Right cardiac atrium (tissue), 5 donors: Measurements from ENCODE around the gene GNA12. TPM values are rescaled to one million over a fixed set of nuclear protein-coding genes. Genes with fewer than 3 reads are reported as not detected.

ENCODE experiments used
- ATAC-seq, 2 donors: fragments of 200-7000 bp; cut with Tn5 transposase; one replicate each; pipeline versions ENCODE4 v1.8.0 to v1.9.1; 2020; ENCODE audit warnings: moderate library complexity in 2 of 2, mild to moderate bottlenecking in 1 of 2
- DNase-seq, 3 donors: peaks; one replicate each; pipeline ENCODE4 v3.0.0-alpha.2; 2020
- H3K27ac ChIP-seq: one replicate; pipeline ENCODE4 v1.5.1; 2013; ENCODE audit warnings: mild to moderate bottlenecking, low read length, control low read depth, moderate library complexity
- H3K27me3 ChIP-seq: one replicate; pipeline ENCODE4 v1.6.1; 2013; ENCODE audit not compliant: control insufficient read depth, insufficient read depth
- H3K4me1 ChIP-seq: one replicate; pipeline ENCODE4 v1.6.1; 2013; ENCODE audit warnings: low read length; ENCODE audit not compliant: control insufficient read depth, insufficient read depth
- H3K4me3 ChIP-seq: one replicate; pipeline ENCODE4 v1.5.1; 2013; ENCODE audit warnings: low read length, control low read depth
- H3K9me3 ChIP-seq: one replicate; pipeline ENCODE4 v1.6.1; 2013; ENCODE audit warnings: low read length; ENCODE audit not compliant: control insufficient read depth
- WGBS: extraction: QIAGEN DNeasy Blood & Tissue Kit; methylation state at CpG from one replicate; pipeline ENCODE4 v1.1.7; 2013; 5-methylcytosine and 5-hydroxymethylcytosine counted together
- intact Hi-C, 4 donors: fragments of 100-400 bp; cut with DNase I; formaldehyde crosslinking; loops; one replicate each; pipeline versions ENCODE4 v1.11.0 to v1.14.0; 2022 to 2023
- polyA plus RNA-seq: library from polyadenylated mRNA; stranded (reverse); fragments of 200-250 nt; gene quantifications from one replicate; pipeline ENCODE4 v1.2.3, GENCODE V29; 2013
- total RNA-seq, 4 donors: library from RNA; stranded (reverse); fragmentation: NEBNext Ultra II Directional; extraction: Animal tissue kit (Norgen Biotek cat#: 25700); gene quantifications; one replicate each; pipeline ENCODE4 v1.2.1, GENCODE V29; 2021
- donor health status: healthy with polysubstance abuse.
- donor health status: DM: no; HTN: yes; CAD: no.
- donor health status: DM: no; HTN: no; CAD: no.
- donor health status: DM: no; HTN: yes; CAD: no; lungs with severe emphysema.
- donor health status: DM: yes; HTN: yes; CAD: no.

GNA12 gene
- total and polyA plus RNA-seq, 5 donors, result 32.8 to 68.1 (median 62.8) TPM

DNA sequence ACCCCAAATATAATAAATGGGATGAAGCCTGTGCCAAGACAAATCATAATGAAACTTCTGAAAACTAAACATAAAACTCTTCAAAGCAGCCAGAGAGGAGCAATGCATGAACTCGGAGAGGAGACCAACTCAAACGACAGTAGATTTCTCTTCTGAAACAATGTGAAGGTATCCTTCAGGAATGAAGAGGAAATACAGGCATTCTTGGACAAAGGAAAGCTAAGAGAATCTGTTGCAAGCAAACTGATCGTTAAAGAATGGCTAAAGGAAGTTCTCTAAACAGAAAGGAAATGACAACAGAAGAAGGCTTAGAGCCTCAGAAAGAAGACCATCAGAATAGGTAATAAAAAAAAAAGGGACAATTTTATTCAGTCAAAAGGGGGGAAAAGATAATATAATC, 6.6 kb downstream of the GNA12 start:
- no peaks in the 10 kb centered on the region for H3K27me3 ChIP-seq

DNA sequence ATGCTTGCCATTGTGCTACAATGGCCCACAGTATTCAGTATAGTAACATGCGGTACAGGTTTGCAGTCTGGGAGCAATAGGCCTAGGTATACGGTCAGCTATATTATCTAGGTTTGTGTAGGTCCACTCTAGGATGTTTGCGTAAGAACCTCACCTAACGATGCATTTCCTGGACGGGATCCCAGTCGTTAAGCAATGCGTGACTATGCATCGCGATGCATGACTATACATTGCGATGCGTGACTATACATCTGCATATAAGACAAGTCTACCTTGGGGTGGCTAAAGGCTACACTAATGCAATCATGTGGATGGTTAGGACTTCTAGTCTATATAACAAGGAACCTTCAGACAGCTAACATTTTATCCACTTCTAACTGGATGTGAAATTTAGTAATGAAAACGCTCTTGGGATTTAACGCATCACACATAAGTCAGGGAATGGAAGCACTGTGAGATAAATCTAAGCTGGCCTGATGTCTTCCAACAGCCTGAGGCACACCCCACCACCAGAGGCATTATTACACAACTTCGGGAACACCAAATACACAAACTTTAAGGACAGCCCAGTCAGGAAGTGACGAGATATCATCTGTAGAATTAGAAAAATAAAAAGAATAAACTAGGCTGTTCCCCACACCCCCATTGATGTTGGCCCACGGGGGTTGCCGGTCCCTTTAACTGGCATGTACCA, 9.2 kb downstream of the GNA12 start:
- Histone ChIP-seq H3K4me1 (peaks cover 6% of the 10 kb centered on the region), H3K27ac (peak overlapping the region; percentile 42), H3K9me3 (no peaks in the 10 kb centered on the region), H3K4me3 (no peak overlapping the region), H3K27me3 (no peaks in the 10 kb centered on the region)
- ATAC-seq, result peak; percentile 45 to 48
- no peak for DNase-seq
- WGBS, result 91% methylated on average over 17 of the region's 17 CpGs
- intact Hi-C loops, result no loop called here

More for the DNA sequence above, 6.6 kb downstream of the GNA12 start:
- intact Hi-C loops, result no loop called here
- DNase-seq (no peak), ATAC-seq (no peak)
- Histone ChIP-seq H3K9me3 (no peaks in the 10 kb centered on the region), H3K4me3 (no peak overlapping the region), H3K27ac (no peak overlapping the region), H3K4me1 (peaks cover 12% of the 10 kb centered on the region)
- WGBS, result 36% methylated on average over 3 of the region's 3 CpGs

DNA sequence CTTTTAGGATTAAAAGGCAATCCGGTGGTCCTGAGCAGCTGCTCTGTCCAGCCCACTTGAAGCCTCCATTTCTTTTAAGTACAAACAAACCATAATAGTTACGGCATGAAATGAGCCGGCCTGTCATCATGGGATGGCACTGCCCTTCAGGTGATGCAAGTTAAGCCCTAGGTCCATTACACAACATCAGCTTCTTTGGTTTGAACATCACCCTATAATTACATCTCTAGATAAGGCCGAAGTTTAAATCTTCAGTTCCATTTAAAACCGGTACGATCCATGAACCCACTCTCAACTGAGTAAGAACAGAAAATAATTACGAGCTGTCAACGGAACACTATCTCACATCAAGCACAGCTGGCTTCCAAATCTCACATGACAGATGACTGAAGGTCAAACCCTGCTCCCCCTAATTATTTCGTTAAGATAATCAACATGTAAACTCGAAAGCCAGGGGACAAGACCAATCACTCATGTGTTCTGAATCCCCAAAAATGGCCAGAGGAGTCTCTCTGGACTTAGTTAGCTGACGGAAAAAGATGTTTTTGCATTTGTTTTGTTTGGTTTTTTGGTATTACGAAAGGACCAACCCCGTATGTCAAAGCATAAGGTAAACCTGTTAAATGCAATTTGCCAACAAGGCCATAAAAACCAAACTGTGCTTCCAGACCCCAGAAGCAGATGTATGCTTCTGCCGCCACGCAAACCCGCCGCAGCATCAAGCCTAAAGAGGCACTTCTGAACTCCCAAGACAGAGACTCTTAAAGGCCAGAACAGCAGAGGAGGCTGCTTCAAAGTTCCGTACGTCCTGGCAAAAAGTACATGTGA, 10.8 kb downstream of the GNA12 start:
- Histone ChIP-seq H3K4me1 (peaks cover 8% of the 10 kb centered on the region), H3K27me3 (no peaks in the 10 kb centered on the region), H3K4me3 (no peak overlapping the region), H3K27ac (peak overlapping the region; percentile 30), H3K9me3 (no peaks in the 10 kb centered on the region)
- WGBS, result 69% methylated on average over 19 of the region's 19 CpGs
- intact Hi-C loops, result no loop called here
- DNase-seq (no peak), ATAC-seq (no peak)

DNA sequence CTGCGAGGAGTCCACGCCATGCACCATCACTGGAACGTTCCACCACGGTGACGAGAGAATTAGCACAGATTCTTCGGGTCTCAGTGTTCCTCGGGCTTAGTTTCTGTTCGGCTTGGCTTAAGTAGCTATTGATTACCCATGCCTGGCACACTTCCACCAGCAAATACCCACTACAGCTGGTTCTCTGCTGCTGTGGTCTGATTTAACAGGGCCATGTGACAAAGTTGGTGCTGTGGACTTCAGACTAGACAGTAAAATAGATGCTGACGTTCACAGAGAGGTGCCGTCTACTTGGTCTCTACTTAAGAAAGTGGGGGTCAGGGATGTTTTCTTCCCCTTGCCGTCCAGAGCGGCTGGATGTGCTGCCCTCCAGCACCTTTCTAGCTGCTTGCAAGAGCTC, 11.6 kb downstream of the GNA12 start:
- no peak for DNase-seq
- WGBS, result 94% methylated on average over 12 of the region's 12 CpGs
- no peaks in the 10 kb centered on the region for H3K27me3 ChIP-seq
- intact Hi-C loops, result no loop called here
- no peak overlapping the region for H3K27ac ChIP-seq
- no peaks in the 10 kb centered on the region for H3K9me3 ChIP-seq
- H3K4me1 ChIP-seq, result peaks cover 8% of the 10 kb centered on the region
- ATAC-seq, result no peak
- no peak overlapping the region for H3K4me3 ChIP-seq

DNA sequence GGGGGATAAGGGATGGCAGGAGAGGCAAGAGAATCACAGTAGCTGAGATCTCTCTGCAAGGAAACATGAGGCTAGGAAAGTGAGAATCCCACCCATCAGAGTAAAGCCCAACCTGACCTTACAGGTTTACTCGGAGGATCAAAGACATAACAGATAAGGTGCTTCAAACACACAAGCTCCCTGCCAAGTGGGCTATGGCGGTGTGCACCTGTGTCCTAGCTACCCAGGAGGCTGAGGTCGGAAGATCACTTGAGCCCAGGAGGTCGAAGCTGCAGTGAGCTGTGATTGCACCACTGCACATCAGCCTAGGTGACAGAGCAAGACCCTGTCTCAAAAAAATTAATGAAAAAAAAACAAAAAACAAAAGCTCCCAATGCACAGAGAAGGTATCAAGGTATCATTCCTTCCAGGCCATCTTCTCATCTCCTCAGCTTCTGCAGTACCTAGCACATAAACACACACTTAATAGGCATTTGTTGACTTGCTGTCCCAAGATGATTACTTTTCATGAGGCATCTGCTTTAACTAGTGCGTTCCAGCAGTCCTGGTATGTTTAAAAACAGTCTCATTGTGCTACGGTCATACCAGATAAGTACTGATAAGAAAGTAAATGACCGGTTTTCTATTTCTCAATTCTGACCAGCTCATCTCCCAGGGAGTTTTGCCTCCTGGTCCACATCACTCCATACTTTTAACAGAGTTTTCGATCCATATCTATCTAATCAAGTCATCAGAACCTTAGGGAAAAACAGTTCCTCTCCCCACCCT, 13.3 kb downstream of the GNA12 start:
- ATAC-seq, result no peak
- no peak overlapping the region for H3K27ac ChIP-seq
- intact Hi-C loops, result no loop called here
- H3K27me3 ChIP-seq, result no peaks in the 10 kb centered on the region
- no peak for DNase-seq
- no peak overlapping the region for H3K4me3 ChIP-seq
- H3K9me3 ChIP-seq, result no peaks in the 10 kb centered on the region
- H3K4me1 ChIP-seq, result peaks cover 8% of the 10 kb centered on the region
- WGBS, result 63% methylated on average over 8 of the region's 8 CpGs

DNA sequence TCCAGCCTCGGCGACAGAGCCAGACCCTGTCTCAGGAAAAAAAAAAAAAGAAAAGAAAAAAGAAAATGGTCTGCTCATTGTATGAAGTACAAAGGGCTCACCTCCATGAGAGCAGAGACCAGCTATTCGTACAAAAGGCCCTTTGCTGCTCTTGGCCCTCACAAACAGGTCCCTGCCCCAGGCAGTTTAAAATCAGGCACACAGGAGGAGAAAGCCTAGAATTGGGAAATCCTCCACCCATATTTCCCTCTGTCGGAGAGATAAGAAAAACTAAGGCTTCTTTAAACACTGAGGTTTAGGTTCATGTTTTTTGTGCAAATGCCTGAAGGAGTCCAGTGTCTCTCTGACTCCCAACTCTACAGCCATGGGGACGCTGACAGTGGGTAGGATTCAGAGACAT, 15.1 kb downstream of the GNA12 start:
- H3K4me3 ChIP-seq, result no peak overlapping the region
- peaks cover 19% of the 10 kb centered on the region for H3K4me1 ChIP-seq
- 84% methylated on average over 5 of the region's 5 CpGs for whole genome bisulfite sequencing
- H3K27ac ChIP-seq, result no peak overlapping the region
- H3K9me3 ChIP-seq, result no peaks in the 10 kb centered on the region
- intact Hi-C loops, result no loop called here
- ATAC-seq (peak in 1 of 2 donors; percentile 20), DNase-seq (no peak)
- no peaks in the 10 kb centered on the region for H3K27me3 ChIP-seq

DNA sequence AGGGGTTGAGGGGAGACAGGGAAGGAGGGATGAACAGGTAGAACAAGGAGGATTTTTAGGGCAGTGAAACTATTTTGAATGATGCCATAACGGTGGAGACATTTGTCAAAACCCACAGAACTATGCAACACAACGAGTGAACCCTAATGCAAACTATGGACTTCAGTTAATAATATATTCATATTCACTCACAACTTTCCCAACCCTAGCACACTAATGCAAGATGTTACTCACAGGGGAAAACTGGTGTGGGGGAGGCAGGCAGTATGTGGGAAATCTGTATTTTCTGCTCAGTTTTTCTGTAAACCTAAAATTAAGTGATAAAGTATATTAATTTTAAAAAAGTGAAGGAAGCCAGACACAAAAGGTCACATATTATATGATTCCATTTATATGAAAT, 17.3 kb downstream of the GNA12 start:
- intact Hi-C loops, result no loop called here
- 90% methylated on average over 2 of the region's 2 CpGs for WGBS
- H3K4me1 ChIP-seq, result peaks cover 21% of the 10 kb centered on the region

DNA sequence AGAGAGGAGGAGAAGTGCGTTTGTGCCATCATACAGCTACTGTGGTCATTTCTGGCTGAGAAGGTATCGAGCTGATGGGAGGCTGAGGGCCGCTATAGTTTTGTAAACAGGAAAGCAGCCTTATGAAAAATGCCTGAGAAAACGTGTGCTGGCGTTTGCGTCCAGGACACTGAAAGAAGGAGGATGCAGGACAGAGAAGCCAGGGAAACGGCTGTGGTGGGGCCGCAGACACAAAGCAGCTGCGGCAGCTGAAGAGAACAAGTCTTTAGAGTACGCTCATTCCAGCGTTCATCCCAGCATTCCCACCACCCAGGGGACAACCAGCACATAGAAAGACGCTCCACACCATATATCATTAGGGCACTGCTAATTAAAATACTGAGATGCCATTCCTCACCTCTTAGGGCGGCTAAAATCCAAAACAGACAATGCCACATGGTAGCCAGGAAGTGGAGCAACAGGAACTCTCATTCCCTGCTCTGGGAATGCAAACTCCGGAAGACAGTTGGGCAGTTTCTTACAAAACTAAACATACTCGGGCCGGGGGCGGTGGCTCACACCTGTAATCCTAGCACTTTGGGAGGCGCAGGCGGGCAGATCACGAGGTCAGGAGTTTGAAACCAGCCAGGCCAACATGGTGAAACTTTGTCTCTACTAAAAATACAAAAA, 18.4 kb downstream of the GNA12 start:
- Histone ChIP-seq H3K4me1 (peaks cover 25% of the 10 kb centered on the region), H3K27ac (no peak overlapping the region), H3K9me3 (no peaks in the 10 kb centered on the region), H3K27me3 (no peaks in the 10 kb centered on the region), H3K4me3 (no peak overlapping the region)
- DNase-seq (no peak), ATAC-seq (no peak)
- intact Hi-C loops, result no loop called here
- 69% methylated on average over 20 of the region's 20 CpGs for WGBS

More for the DNA sequence above, 17.3 kb downstream of the GNA12 start:
- DNase-seq (no peak), ATAC-seq (no peak)
- Histone ChIP-seq H3K27me3 (no peaks in the 10 kb centered on the region), H3K4me3 (no peak overlapping the region), H3K27ac (no peak overlapping the region), H3K9me3 (no peaks in the 10 kb centered on the region)

DNA sequence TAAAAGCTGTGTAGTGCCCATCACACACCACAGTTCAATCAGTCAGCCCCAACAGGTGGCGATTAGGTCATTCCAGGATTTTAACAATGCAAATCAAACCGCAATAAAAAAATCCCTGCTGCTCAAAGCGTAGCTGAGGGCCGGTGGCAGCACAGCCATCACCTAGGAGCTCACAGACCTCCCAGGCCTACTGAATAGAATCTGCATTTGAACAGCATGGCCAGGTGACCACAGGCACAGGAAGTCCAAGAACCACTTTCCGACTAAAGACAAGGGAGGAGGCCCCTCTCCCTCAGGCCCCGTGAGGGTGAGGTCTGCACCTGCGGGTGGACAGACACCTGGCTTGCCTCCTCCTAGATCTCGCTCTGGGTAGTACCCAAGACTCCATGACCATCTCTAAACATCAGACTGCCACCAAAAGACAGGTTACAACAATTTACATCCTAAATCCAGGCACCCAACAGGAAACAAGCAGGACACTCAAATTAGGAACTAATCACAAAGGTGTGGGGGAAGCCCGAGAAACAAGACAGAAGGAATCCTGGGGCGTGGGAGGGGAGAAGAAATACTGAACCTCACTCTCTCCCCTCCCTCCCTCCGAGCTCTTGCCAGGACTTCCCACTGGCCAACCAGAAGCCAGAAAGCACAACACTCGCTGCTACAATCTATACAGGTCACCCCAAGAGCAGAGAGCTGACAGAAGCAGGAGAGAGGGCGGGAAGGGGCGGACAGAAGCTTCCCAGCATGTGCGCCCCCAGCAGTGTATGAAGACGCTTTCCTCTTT, 19.2 kb downstream of the GNA12 start:
- Histone ChIP-seq H3K4me1 (peaks cover 23% of the 10 kb centered on the region), H3K4me3 (no peak overlapping the region), H3K9me3 (no peaks in the 10 kb centered on the region), H3K27ac (peak overlapping the region; percentile 25), H3K27me3 (no peaks in the 10 kb centered on the region)
- DNase-seq, result no peak
- 71% methylated on average over 16 of the region's 16 CpGs for WGBS
- intact Hi-C loops, result no loop called here
- ATAC-seq, result no peak

DNA sequence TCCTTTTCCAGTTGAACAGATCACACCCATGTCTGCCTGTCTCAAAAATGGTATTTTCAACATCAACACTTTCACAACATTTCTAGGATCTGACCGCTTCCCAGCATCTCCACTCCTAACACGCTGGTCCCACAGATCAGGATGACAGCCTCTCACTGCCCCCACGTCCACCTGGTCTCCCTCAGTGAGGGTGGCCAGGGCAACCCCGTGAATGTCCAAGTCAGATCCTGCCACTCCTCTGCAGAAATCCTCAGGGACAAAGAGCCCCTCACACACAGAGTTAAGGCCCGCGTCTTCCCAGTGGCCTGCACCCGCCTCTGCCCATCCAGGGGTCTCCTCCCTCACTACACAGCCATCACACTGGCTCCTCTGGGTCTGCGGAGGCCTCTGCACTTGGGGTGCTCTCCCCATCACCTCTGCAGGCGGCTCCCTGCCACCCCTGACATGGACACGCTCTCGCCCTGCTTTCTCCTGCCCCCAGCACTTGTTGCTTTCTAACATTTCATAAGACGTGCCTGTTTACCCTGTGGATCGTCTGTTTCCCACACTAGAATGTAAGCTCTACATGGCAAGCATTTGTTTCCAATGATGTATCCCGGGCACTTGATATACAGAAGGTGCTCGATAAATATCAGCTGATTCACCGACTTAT, 20.0 kb downstream of the GNA12 start:
- DNase-seq (no peak), ATAC-seq (no peak)
- Histone ChIP-seq H3K27me3 (no peaks in the 10 kb centered on the region), H3K27ac (no peak overlapping the region), H3K9me3 (no peaks in the 10 kb centered on the region), H3K4me1 (peaks cover 23% of the 10 kb centered on the region), H3K4me3 (no peak overlapping the region)
- intact Hi-C loops, result no loop called here
- 79% methylated on average over 16 of the region's 16 CpGs for WGBS
